Keratinocyte (primary cell): ENCODE measurements around the gene SPTBN2. TPM values are rescaled to one million over a fixed set of nuclear protein-coding genes. Genes with fewer than 3 reads are reported as not detected.

Source experiments
- DNase-seq: peaks from one replicate; pipeline ENCODE4 v3.0.0-alpha.2; 2011; ENCODE audit warnings: low read depth, missing footprints, low spot score
- FAIRE-seq: peaks from 2 replicates; lab custom pipeline; 2011; peaks lifted over from hg19 to GRCh38; lab: Jason Lieb, UNC
- H2AFZ ChIP-seq: 2 replicates; pipeline ENCODE4 v1.6.0; 2012; ENCODE audit warnings: low read length, control low read depth, inconsistent platforms; ENCODE audit not compliant: control insufficient read depth
- H3K27ac ChIP-seq: 2 replicates; pipeline ENCODE4 v1.5.1; 2011; ENCODE audit warnings: low read length; ENCODE audit not compliant: control insufficient read depth, insufficient read depth
- H3K27me3 ChIP-seq: 3 replicates; pipeline ENCODE4 v1.6.0; 2011; ENCODE audit warnings: low read length; ENCODE audit not compliant: control insufficient read depth, insufficient read depth; ENCODE audit errors: extremely low read depth
- H3K36me3 ChIP-seq, 2 experiments: 2 replicates in 1 of 2; 3 replicates in 1 of 2; pipeline ENCODE4 v1.5.1; 2011; ENCODE audit warnings: low read length in 2 of 2, mild to moderate bottlenecking in 1 of 2; ENCODE audit not compliant: control insufficient read depth in 2 of 2, insufficient read depth in 2 of 2; ENCODE audit errors: extremely low read depth in 1 of 2
- H3K4me1 ChIP-seq: 3 replicates; pipeline ENCODE4 v1.5.1; 2011; ENCODE audit warnings: low read length; ENCODE audit not compliant: control insufficient read depth, insufficient read depth; ENCODE audit errors: extremely low read depth
- H3K4me2 ChIP-seq: 3 replicates; pipeline ENCODE4 v1.6.0; 2011; ENCODE audit warnings: low read depth, low read length; ENCODE audit not compliant: control insufficient read depth, insufficient read depth; ENCODE audit errors: extremely low read depth
- H3K4me3 ChIP-seq, 3 experiments: fragments of 200-600 bp in 1 of 3; sonication (generic) in 1 of 3; 2 replicates in 2 of 3; 3 replicates in 1 of 3; pipeline ENCODE4 v1.5.1; 2011 to 2016; ENCODE audit warnings: low read length in 3 of 3, mild to moderate bottlenecking in 3 of 3, control low read depth in 2 of 3, inconsistent platforms in 1 of 3, low read depth in 1 of 3, mixed read lengths in 1 of 3, mixed run types in 1 of 3, moderate library complexity in 1 of 3; ENCODE audit not compliant: control insufficient read depth in 2 of 3, insufficient read depth in 2 of 3; ENCODE audit errors: extremely low read depth in 1 of 3
- H3K79me2 ChIP-seq: 2 replicates; pipeline ENCODE4 v1.6.0; 2012; ENCODE audit warnings: low read length; ENCODE audit not compliant: control insufficient read depth, insufficient read depth
- H3K9ac ChIP-seq: 3 replicates; pipeline ENCODE4 v1.6.0; 2011; ENCODE audit warnings: low read length; ENCODE audit not compliant: control insufficient read depth, insufficient read depth; ENCODE audit errors: extremely low read depth
- H3K9me1 ChIP-seq: 3 replicates; pipeline ENCODE4 v1.6.0; 2011; ENCODE audit warnings: low read length; ENCODE audit not compliant: control insufficient read depth, insufficient read depth; ENCODE audit errors: extremely low read depth
- H3K9me3 ChIP-seq: 2 replicates; pipeline ENCODE4 v1.5.1; 2012; ENCODE audit warnings: low read depth, low read length; ENCODE audit not compliant: control insufficient read depth
- H4K20me1 ChIP-seq: 3 replicates; pipeline ENCODE4 v1.6.0; 2011; ENCODE audit warnings: low read length; ENCODE audit not compliant: control insufficient read depth, insufficient read depth; ENCODE audit errors: extremely low read depth
- CTCF ChIP-seq, 3 experiments: IDR thresholded peaks in 1 of 3; conservative IDR thresholded peaks in 1 of 3; optimal IDR thresholded peaks in 1 of 3; 2 replicates in 2 of 3; 3 replicates in 1 of 3; pipeline versions ENCODE3 to v1.5.1; 2011; ENCODE audit warnings: low read length in 3 of 3, mild to moderate bottlenecking in 3 of 3, moderate library complexity in 2 of 3, control low read depth in 1 of 3, inconsistent platforms in 1 of 3; ENCODE audit not compliant: insufficient read depth in 2 of 3; ENCODE audit errors: extremely low read depth in 1 of 3
- EZH2 ChIP-seq: IDR thresholded peaks from one replicate; pipeline ENCODE4 v1.6.1; 2012; ENCODE audit warnings: inconsistent platforms, mild to moderate bottlenecking, low read length, moderate library complexity
- dilution Hi-C: fragments of 300-500 bp; cut with MboI; formaldehyde crosslinking; loops from one replicate; pipeline ENCODE4 v1.7.0; 2020; ENCODE audit warnings: low sequenced_read_pairs; ENCODE audit not compliant: extremely low pct_ligation_motif_present
- polyA plus RNA-seq, 5 experiments: library from polyadenylated mRNA; depleted of rRNA in 3 of 5; stranded (reverse) in 3 of 5; stranded (forward) in 1 of 5; unstranded in 1 of 5; fragments of >200 nt; gene quantifications; 1 replicate in 1 of 5; 2 replicates in 3 of 5; 3 replicates in 1 of 5; pipeline versions ENCODE4 v1.2.1 to v1.2.3, GENCODE V29; 2011 to 2012; ENCODE audit warnings: missing spikeins in 2 of 5, low read depth in 1 of 5, low replicate concordance in 1 of 5

Gene SPTBN2
- polyA plus RNA-seq, 1 donor (not counting 4 experiments of a cell fraction or from before 2014, with no cell fraction given), result 7.8 TPM

- no peak overlapping the region for H3K9ac ChIP-seq
- no peaks in the 10 kb centered on the region for H3K9me3 ChIP-seq
- peaks cover 0 to 3% of the 10 kb centered on the region in 2 experiments for H3K36me3 ChIP-seq
- H3K9me1 ChIP-seq, result no peaks in the 10 kb centered on the region
- DNase-seq (no peak), FAIRE-seq (no peak)
- H2AFZ ChIP-seq, result no peak overlapping the region
- TF ChIP-seq CTCF (optimal IDR thresholded peaks at IDR 0.05 in 1 of 3, IDR thresholded peaks at IDR 0.05 in 1 of 3, conservative IDR thresholded peaks at IDR 0.05 in 1 of 3; ENCODE audit: extremely low read depth in 1 of 3, insufficient read depth in 2 of 3, low read length in 3 of 3) (no peak), EZH2 (no peak)
- H4K20me1 ChIP-seq, result no peaks in the 10 kb centered on the region
- H3K27ac ChIP-seq, result no peak overlapping the region
- H3K4me1 ChIP-seq, result peaks cover 10% of the 10 kb centered on the region
- peaks cover 12% of the 10 kb centered on the region for H3K79me2 ChIP-seq
- no peak overlapping the region for H3K4me2 ChIP-seq
- H3K4me3 ChIP-seq, result no peak overlapping the region
- no peaks in the 10 kb centered on the region for H3K27me3 ChIP-seq
- dilution Hi-C loops, result no loop called here
Measured at GRCh38 chr11:66752148-66752547, 23.1 kb upstream of the SPTBN2 start.

- FAIRE-seq (no peak), DNase-seq (no peak)
- Histone ChIP-seq H3K4me1 (peaks cover 10% of the 10 kb centered on the region), H3K9ac (no peak overlapping the region), H3K9me1 (no peaks in the 10 kb centered on the region), H3K27ac (no peak overlapping the region), H3K4me2 (no peak overlapping the region), H3K4me3 (no peak overlapping the region), H3K9me3 (no peaks in the 10 kb centered on the region), H3K79me2 (peaks cover 18% of the 10 kb centered on the region), H2AFZ (no peak overlapping the region), H4K20me1 (no peaks in the 10 kb centered on the region), H3K27me3 (no peaks in the 10 kb centered on the region), H3K36me3 (peaks cover 0 to 2% of the 10 kb centered on the region in 2 experiments)
- TF ChIP-seq EZH2 (no peak), CTCF (optimal IDR thresholded peaks at IDR 0.05 in 1 of 3, IDR thresholded peaks at IDR 0.05 in 1 of 3, conservative IDR thresholded peaks at IDR 0.05 in 1 of 3; ENCODE audit: extremely low read depth in 1 of 3, insufficient read depth in 2 of 3, low read length in 3 of 3) (no peak)
- dilution Hi-C loops, result no loop called here
Measured at GRCh38 chr11:66749091-66749490, 20.1 kb upstream of the SPTBN2 start.
